HepG2 (cell line): ENCODE measurements around the gene SNAI1. TPM values are rescaled to one million over a fixed set of nuclear protein-coding genes. Genes with fewer than 3 reads are reported as not detected.

Source experiments
- CHD4 ChIP-seq: fragments of 200-600 bp; sonication (generic); IDR thresholded peaks from 2 replicates; pipeline ENCODE4 v1.7.0; 2017; ENCODE audit warnings: mild to moderate bottlenecking, low read length, borderline replicate concordance
- KAT8 ChIP-seq: IDR thresholded peaks from 2 replicates; pipeline ENCODE4 v1.6.1; 2016; ENCODE audit warnings: missing genetic modification reagents, missing compliant biosample characterization
- KDM6A ChIP-seq: IDR thresholded peaks from 2 replicates; pipeline ENCODE4 v1.6.1; 2016; ENCODE audit warnings: low read depth
- MAFF ChIP-seq: IDR thresholded peaks from 2 replicates; pipeline ENCODE4 v1.6.1; 2011; ENCODE audit warnings: low read depth, low read length, improper control_type of control experiment
- PRMT3 ChIP-seq: sonication (generic); formaldehyde crosslinking; IDR thresholded peaks from 2 replicates; pipeline ENCODE4 v1.8.1; 2022; ENCODE audit warnings: low read depth, mild to moderate bottlenecking, moderate library complexity, missing genetic modification reagents, borderline replicate concordance
- SATB2 ChIP-seq: sonication (generic); formaldehyde crosslinking; IDR thresholded peaks from 2 replicates; pipeline ENCODE4 v1.5.0; 2020; ENCODE audit warnings: missing genetic modification reagents
- TMF1 ChIP-seq: sonication (generic); formaldehyde crosslinking; IDR thresholded peaks from 2 replicates; pipeline ENCODE4 v1.8.1; 2022; ENCODE audit warnings: low read depth, missing genetic modification reagents
- ZNF224 ChIP-seq: sonication (generic); formaldehyde crosslinking; IDR thresholded peaks from 2 replicates; pipeline ENCODE4 v1.5.0; 2020; ENCODE audit warnings: mild to moderate bottlenecking, missing genetic modification reagents
- ZNF292 ChIP-seq: sonication (generic); formaldehyde crosslinking; IDR thresholded peaks from 2 replicates; pipeline ENCODE4 v1.8.1; 2022; ENCODE audit warnings: mild to moderate bottlenecking, low read depth, missing genetic modification reagents, borderline replicate concordance
- ZNF33B ChIP-seq: sonication (generic); formaldehyde crosslinking; IDR thresholded peaks from 2 replicates; pipeline ENCODE4 v1.5.1; 2020; ENCODE audit warnings: mild to moderate bottlenecking, missing genetic modification reagents
- ZNF343 ChIP-seq: sonication (generic); formaldehyde crosslinking; IDR thresholded peaks from 2 replicates; pipeline ENCODE4 v1.4.0; 2020; ENCODE audit warnings: mild to moderate bottlenecking, missing genetic modification reagents
- ZNF772 ChIP-seq: sonication (generic); formaldehyde crosslinking; IDR thresholded peaks from 2 replicates; pipeline ENCODE4 v1.5.0; 2020; ENCODE audit warnings: mild to moderate bottlenecking, missing genetic modification reagents
- ZNF790 ChIP-seq: sonication (generic); formaldehyde crosslinking; IDR thresholded peaks from 2 replicates; pipeline ENCODE4 v1.8.0; 2022; ENCODE audit warnings: missing genetic modification reagents, mild to moderate bottlenecking, borderline replicate concordance
- ZNF891 ChIP-seq: sonication (generic); formaldehyde crosslinking; IDR thresholded peaks from 2 replicates; pipeline ENCODE4 v1.5.0; 2020; ENCODE audit warnings: mild to moderate bottlenecking, missing genetic modification reagents
- polyA plus RNA-seq, 8 experiments: library from polyadenylated mRNA; depleted of rRNA in 3 of 8; stranded (reverse) in 7 of 8; unstranded in 1 of 8; fragments of >200 nt; fragmentation: Illumina TruSeq in 4 of 8; extraction: Trizol in 4 of 8; gene quantifications; 2 replicates each; pipeline versions ENCODE4 v1.2.1 to v1.2.3, GENCODE V29; 2011 to 2016; ENCODE audit warnings: low read depth in 4 of 8, missing spikeins in 1 of 8, mixed read lengths in 1 of 8; ENCODE audit not compliant: insufficient read depth in 1 of 8
- total RNA-seq, 5 experiments: library from RNA; depleted of rRNA; stranded (reverse); fragments of >200 nt; fragmentation: Illumina TruSeq; extraction: Trizol; gene quantifications; 2 replicates each; pipeline ENCODE4 v1.2.3, GENCODE V29; 2016; ENCODE audit warnings: low read depth in 1 of 5
- TF ChIP-seq, protein P1 (sequence below): sonication (generic); formaldehyde crosslinking; conservative IDR thresholded peaks from 2 replicates; pipeline ENCODE4 v1.4.0; 2020; ENCODE audit warnings: missing genetic modification reagents
- TF ChIP-seq, protein P2 (sequence below): sonication (generic); formaldehyde crosslinking; IDR thresholded peaks from 2 replicates; pipeline ENCODE4 v1.9.0; 2022; ENCODE audit warnings: missing genetic modification reagents, mild to moderate bottlenecking, borderline replicate concordance
- TF ChIP-seq, protein P3 (sequence below): sonication (generic); formaldehyde crosslinking; IDR thresholded peaks from 2 replicates; pipeline ENCODE4 v1.5.0; 2020; ENCODE audit warnings: missing genetic modification reagents
- TF ChIP-seq, protein P4 (sequence below): IDR thresholded peaks from 2 replicates; pipeline ENCODE4 v1.4.0; 2020; ENCODE audit warnings: mild to moderate bottlenecking, missing genetic modification reagents

Gene SNAI1
- total and polyA plus RNA-seq, 2 of the 13 experiments (the other 11 are each of a cell fraction or from before 2014, with no cell fraction given), result 1.3 to 1.4 TPM

DNA sequence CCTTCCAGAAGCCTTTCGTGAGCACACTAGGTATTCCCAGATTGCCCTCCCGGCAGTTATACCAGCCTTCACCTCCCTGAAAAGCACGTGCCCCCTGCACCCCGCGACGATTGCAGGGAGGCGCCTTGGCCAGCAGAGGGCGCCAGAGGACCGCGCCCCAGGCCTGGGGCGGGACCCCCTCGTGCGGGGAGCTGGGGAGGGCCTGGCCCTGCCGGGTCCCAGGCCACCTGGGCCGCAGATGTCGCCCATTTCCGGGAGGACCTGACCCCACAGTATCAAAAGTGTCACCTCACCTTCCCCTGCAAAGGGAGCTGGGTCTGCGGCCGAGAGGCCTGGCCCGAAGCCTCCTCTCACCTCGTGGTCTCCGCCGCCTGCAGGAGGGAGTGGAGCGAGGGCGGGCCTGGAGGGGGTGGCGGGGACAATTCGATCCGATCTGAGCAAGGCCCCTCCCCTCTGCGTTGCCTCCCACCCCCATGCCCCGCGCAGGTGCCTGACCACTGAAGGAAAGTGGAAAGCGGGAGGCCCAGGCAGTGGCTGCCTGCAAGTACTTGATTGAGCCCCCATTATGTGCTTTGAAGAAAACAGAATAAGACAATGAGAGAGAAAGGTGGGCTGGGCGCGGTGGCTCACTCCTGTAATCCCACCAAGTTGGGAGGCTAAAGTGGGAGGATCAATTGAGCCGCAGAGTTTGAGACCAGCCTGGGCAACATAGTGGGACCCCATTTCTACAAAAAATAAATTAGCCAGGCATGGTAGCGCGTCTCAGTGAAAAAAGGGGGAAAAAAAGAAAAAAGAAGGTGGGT, 3.5 kb upstream of the SNAI1 start (continued):
- TF ChIP-seq, protein P1, sequence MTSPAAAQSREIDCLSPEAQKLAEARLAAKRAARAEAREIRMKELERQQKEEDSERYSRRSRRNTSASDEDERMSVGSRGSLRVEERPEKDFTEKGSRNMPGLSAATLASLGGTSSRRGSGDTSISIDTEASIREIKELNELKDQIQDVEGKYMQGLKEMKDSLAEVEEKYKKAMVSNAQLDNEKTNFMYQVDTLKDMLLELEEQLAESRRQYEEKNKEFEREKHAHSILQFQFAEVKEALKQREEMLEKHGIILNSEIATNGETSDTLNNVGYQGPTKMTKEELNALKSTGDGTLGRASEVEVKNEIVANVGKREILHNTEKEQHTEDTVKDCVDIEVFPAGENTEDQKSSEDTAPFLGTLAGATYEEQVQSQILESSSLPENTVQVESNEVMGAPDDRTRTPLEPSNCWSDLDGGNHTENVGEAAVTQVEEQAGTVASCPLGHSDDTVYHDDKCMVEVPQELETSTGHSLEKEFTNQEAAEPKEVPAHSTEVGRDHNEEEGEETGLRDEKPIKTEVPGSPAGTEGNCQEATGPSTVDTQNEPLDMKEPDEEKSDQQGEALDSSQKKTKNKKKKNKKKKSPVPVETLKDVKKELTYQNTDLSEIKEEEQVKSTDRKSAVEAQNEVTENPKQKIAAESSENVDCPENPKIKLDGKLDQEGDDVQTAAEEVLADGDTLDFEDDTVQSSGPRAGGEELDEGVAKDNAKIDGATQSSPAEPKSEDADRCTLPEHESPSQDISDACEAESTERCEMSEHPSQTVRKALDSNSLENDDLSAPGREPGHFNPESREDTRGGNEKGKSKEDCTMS (CRISPR knock-in tag), result no peak
- TF ChIP-seq TMF1 (CRISPR knock-in tag) (0 out of 2 replicates have a peak, but pooled peaks have one; percentile 71), ZNF33B (no peak), MAFF (no peak), ZNF891 (CRISPR knock-in tag) (peak; percentile 89), ZNF772 (CRISPR knock-in tag) (peak; percentile 44; the same call in 1 of the 2 replicates), ZNF790 (CRISPR knock-in tag) (0 out of 2 replicates have a peak, but pooled peaks have one; percentile 58), ZNF343 (CRISPR knock-in tag) (no peak), KAT8 (peak; percentile 75; the same call in 1 of the 2 replicates), KDM6A (CRISPR knock-in tag) (no peak), SATB2 (0 out of 2 replicates have a peak, but pooled peaks have one; percentile 69), ZNF292 (0 out of 2 replicates have a peak, but pooled peaks have one; percentile 28), PRMT3 (CRISPR knock-in tag) (peak; percentile 46; the same call in 1 of the 2 replicates), CHD4 (peak; percentile 51; the same call in 1 of the 2 replicates), ZNF224 (CRISPR knock-in tag) (no peak)
- TF ChIP-seq, protein P2, sequence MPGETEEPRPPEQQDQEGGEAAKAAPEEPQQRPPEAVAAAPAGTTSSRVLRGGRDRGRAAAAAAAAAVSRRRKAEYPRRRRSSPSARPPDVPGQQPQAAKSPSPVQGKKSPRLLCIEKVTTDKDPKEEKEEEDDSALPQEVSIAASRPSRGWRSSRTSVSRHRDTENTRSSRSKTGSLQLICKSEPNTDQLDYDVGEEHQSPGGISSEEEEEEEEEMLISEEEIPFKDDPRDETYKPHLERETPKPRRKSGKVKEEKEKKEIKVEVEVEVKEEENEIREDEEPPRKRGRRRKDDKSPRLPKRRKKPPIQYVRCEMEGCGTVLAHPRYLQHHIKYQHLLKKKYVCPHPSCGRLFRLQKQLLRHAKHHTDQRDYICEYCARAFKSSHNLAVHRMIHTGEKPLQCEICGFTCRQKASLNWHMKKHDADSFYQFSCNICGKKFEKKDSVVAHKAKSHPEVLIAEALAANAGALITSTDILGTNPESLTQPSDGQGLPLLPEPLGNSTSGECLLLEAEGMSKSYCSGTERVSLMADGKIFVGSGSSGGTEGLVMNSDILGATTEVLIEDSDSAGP (CRISPR knock-in tag), result peak; percentile 88; the same call in 1 of the 2 replicates
- TF ChIP-seq, protein P3, sequence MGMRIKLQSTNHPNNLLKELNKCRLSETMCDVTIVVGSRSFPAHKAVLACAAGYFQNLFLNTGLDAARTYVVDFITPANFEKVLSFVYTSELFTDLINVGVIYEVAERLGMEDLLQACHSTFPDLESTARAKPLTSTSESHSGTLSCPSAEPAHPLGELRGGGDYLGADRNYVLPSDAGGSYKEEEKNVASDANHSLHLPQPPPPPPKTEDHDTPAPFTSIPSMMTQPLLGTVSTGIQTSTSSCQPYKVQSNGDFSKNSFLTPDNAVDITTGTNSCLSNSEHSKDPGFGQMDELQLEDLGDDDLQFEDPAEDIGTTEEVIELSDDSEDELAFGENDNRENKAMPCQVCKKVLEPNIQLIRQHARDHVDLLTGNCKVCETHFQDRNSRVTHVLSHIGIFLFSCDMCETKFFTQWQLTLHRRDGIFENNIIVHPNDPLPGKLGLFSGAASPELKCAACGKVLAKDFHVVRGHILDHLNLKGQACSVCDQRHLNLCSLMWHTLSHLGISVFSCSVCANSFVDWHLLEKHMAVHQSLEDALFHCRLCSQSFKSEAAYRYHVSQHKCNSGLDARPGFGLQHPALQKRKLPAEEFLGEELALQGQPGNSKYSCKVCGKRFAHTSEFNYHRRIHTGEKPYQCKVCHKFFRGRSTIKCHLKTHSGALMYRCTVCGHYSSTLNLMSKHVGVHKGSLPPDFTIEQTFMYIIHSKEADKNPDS (CRISPR knock-in tag), result 0 out of 2 replicates have a peak, but pooled peaks have one; percentile 17
- TF ChIP-seq, protein P4, sequence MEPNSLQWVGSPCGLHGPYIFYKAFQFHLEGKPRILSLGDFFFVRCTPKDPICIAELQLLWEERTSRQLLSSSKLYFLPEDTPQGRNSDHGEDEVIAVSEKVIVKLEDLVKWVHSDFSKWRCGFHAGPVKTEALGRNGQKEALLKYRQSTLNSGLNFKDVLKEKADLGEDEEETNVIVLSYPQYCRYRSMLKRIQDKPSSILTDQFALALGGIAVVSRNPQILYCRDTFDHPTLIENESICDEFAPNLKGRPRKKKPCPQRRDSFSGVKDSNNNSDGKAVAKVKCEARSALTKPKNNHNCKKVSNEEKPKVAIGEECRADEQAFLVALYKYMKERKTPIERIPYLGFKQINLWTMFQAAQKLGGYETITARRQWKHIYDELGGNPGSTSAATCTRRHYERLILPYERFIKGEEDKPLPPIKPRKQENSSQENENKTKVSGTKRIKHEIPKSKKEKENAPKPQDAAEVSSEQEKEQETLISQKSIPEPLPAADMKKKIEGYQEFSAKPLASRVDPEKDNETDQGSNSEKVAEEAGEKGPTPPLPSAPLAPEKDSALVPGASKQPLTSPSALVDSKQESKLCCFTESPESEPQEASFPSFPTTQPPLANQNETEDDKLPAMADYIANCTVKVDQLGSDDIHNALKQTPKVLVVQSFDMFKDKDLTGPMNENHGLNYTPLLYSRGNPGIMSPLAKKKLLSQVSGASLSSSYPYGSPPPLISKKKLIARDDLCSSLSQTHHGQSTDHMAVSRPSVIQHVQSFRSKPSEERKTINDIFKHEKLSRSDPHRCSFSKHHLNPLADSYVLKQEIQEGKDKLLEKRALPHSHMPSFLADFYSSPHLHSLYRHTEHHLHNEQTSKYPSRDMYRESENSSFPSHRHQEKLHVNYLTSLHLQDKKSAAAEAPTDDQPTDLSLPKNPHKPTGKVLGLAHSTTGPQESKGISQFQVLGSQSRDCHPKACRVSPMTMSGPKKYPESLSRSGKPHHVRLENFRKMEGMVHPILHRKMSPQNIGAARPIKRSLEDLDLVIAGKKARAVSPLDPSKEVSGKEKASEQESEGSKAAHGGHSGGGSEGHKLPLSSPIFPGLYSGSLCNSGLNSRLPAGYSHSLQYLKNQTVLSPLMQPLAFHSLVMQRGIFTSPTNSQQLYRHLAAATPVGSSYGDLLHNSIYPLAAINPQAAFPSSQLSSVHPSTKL (CRISPR knock-in tag), result peak; percentile 85
